GM12874 (cell line): Measurements from ENCODE around the gene GALR3.

ENCODE experiments used
- CTCF ChIP-seq: IDR thresholded peaks from 2 replicates; pipeline ENCODE4 v1.5.1; 2011; ENCODE audit warnings: low read depth, mild to moderate bottlenecking, control low read depth, low read length, moderate library complexity; ENCODE audit not compliant: insufficient read depth

Gene GALR3

GRCh38 chr22:37870273-37870672 lies 47.1 kb downstream of the GALR3 start:
- TF ChIP-seq CTCF = no peak
